Measurements from ENCODE around the gene KIF5C.

Gene KIF5C

DNA sequence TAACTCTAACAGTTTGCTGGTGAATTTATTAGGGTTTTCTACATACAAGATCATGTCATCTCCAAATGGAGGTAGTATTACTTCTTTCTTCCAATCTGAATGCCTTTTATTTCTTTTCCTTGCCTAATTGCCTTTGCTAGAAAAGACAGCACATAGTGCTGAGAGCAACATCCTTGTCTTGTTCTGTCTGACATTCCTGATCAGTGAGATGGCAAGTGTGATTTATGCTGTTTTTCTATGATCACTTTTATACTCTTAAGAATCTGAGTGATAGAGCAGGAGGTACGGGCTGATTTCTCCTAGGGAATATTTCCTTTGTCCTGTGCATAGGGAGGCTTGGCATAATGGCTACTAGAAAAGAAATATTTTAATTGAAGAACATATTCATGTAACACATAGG lies 180.7 kb downstream of the KIF5C start:
- Histone ChIP-seq H4K91ac (ENCODE audit: low read depth, low read length, poor library complexity) (no peak overlapping the region), H3K4me2 (ENCODE audit: insufficient read depth, low read length, poor library complexity, severe bottlenecking) (no peak overlapping the region), H2BK12ac (ENCODE audit: low read length) (no peak overlapping the region), H3K9me3 (replicated peaks in 1 of 2; ENCODE audit: control insufficient read depth in 2 of 2, insufficient read depth in 1 of 2, low read depth in 1 of 2, low read length in 2 of 2) (no peaks in the 10 kb centered on the region), H2BK5ac (ENCODE audit: low read length) (no peak overlapping the region), H3K4me1 (ENCODE audit: control insufficient read depth in 2 of 2, insufficient read depth in 1 of 2, low read depth in 1 of 2, low read length in 2 of 2) (no peaks in the 10 kb centered on the region), H3K18ac (ENCODE audit: low read length) (no peak overlapping the region), H3K27ac (replicated peaks; ENCODE audit: low read length) (no peak overlapping the region), H2BK120ac (ENCODE audit: low read depth, low read length) (no peak overlapping the region), H3K27me3 (ENCODE audit: control insufficient read depth in 3 of 3, insufficient read depth in 3 of 3, low read depth in 1 of 3, low read length in 3 of 3) (peaks cover 0 to 22% (median 0%) of the 10 kb centered on the region in 3 experiments), H4K8ac (ENCODE audit: low read depth, low read length) (no peak overlapping the region), H3K23ac (ENCODE audit: low read depth, low read length, poor library complexity) (no peak overlapping the region), H3K4ac (ENCODE audit: low read length) (no peak overlapping the region), H3K14ac (ENCODE audit: low read length) (no peak overlapping the region), H2BK15ac (ENCODE audit: low read length) (no peak overlapping the region), H3K4me3 (ENCODE audit: low read length in 2 of 2) (no peak overlapping the region), H3K79me1 (ENCODE audit: low read depth, low read length) (no peaks in the 10 kb centered on the region), H2AFZ (ENCODE audit: low read length) (no peak overlapping the region), H2AK5ac (ENCODE audit: low read depth, low read length) (no peak overlapping the region), H3K36me3 (replicated peaks in 1 of 2; ENCODE audit: control insufficient read depth in 2 of 2, insufficient read depth in 2 of 2, low read length in 2 of 2) (no peaks in the 10 kb centered on the region), H3K9ac (ENCODE audit: low read depth, low read length, poor library complexity) (no peak overlapping the region)
- WGBS, 2 donors (ENCODE audit: extremely low coverage in 2 of 2, insufficient read length in 2 of 2, insufficient replicate concordance in 1 of 2) = no CpG with 5 or more reads among the region's 1 CpG
- no peak for DNase-seq (ENCODE audit: low spot score)

- Histone ChIP-seq H3K36me3 (replicated peaks in 1 of 2; ENCODE audit: control insufficient read depth in 2 of 2, insufficient read depth in 2 of 2, low read length in 2 of 2) (no peaks in the 10 kb centered on the region), H2BK120ac (ENCODE audit: low read depth, low read length) (no peak overlapping the region), H2BK12ac (ENCODE audit: low read length) (no peak overlapping the region), H3K27me3 (ENCODE audit: control insufficient read depth in 3 of 3, insufficient read depth in 3 of 3, low read depth in 1 of 3, low read length in 3 of 3) (peaks cover 0 to 22% (median 0%) of the 10 kb centered on the region in 3 experiments), H2AK5ac (ENCODE audit: low read depth, low read length) (no peak overlapping the region), H4K8ac (ENCODE audit: low read depth, low read length) (no peak overlapping the region), H3K4me2 (ENCODE audit: insufficient read depth, low read length, poor library complexity, severe bottlenecking) (no peak overlapping the region), H3K4ac (ENCODE audit: low read length) (no peak overlapping the region), H3K9me3 (replicated peaks in 1 of 2; ENCODE audit: control insufficient read depth in 2 of 2, insufficient read depth in 1 of 2, low read depth in 1 of 2, low read length in 2 of 2) (no peaks in the 10 kb centered on the region), H3K23ac (ENCODE audit: low read depth, low read length, poor library complexity) (no peak overlapping the region), H3K14ac (ENCODE audit: low read length) (no peak overlapping the region), H2AFZ (ENCODE audit: low read length) (no peak overlapping the region), H3K18ac (ENCODE audit: low read length) (no peak overlapping the region), H2BK5ac (ENCODE audit: low read length) (no peak overlapping the region), H3K4me3 (ENCODE audit: low read length in 2 of 2) (no peak overlapping the region), H2BK15ac (ENCODE audit: low read length) (no peak overlapping the region), H3K4me1 (ENCODE audit: control insufficient read depth in 2 of 2, insufficient read depth in 1 of 2, low read depth in 1 of 2, low read length in 2 of 2) (no peaks in the 10 kb centered on the region), H3K27ac (replicated peaks; ENCODE audit: low read length) (no peak overlapping the region), H3K79me1 (ENCODE audit: low read depth, low read length) (no peaks in the 10 kb centered on the region), H4K91ac (ENCODE audit: low read depth, low read length, poor library complexity) (no peak overlapping the region), H3K9ac (ENCODE audit: low read depth, low read length, poor library complexity) (no peak overlapping the region)
- DNase-seq (ENCODE audit: low spot score) = no peak
- no CpG with 5 or more reads among the region's 6 CpGs for WGBS, 2 donors (ENCODE audit: extremely low coverage in 2 of 2, insufficient read length in 2 of 2, insufficient replicate concordance in 1 of 2)
These were observed 181.7 kb downstream of the KIF5C start for GRCh38 chr2:149056541-149057255.

DNA sequence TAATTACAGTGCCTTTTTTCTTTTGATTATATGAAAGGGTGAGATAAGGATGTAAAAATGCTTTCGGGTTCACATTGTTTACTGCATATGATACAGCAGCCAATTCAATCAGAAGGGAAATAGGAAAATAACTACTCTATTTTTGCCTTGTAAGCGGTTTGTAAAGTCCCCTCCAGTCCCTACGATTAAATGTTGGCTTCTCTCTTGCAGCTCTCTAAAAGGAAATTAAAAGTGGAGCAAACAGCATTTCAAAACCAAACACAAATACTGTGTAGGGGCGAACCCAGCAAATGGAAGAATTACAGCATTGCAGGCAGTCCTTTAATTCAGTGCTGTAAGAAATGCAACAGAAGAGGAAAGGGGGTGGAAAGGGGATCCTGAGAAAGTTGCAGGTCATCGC lies 182.4 kb downstream of the KIF5C start:
- H2BK12ac ChIP-seq (ENCODE audit: low read length) = no peak overlapping the region
- H4K8ac ChIP-seq (ENCODE audit: low read depth, low read length) = no peak overlapping the region
- H3K27me3 ChIP-seq (ENCODE audit: control insufficient read depth in 3 of 3, insufficient read depth in 3 of 3, low read depth in 1 of 3, low read length in 3 of 3) = peaks cover 0 to 22% (median 0%) of the 10 kb centered on the region in 3 experiments
- H3K36me3 ChIP-seq (replicated peaks in 1 of 2; ENCODE audit: control insufficient read depth in 2 of 2, insufficient read depth in 2 of 2, low read length in 2 of 2) = no peaks in the 10 kb centered on the region
- DNase-seq (ENCODE audit: low spot score) = no peak
- H3K23ac ChIP-seq (ENCODE audit: low read depth, low read length, poor library complexity) = no peak overlapping the region
- no CpG with 5 or more reads among the region's 5 CpGs for WGBS, 2 donors (ENCODE audit: extremely low coverage in 2 of 2, insufficient read length in 2 of 2, insufficient replicate concordance in 1 of 2)
- H2AK5ac ChIP-seq (ENCODE audit: low read depth, low read length) = no peak overlapping the region
- no peak overlapping the region for H2BK120ac ChIP-seq (ENCODE audit: low read depth, low read length)
- no peaks in the 10 kb centered on the region for H3K79me1 ChIP-seq (ENCODE audit: low read depth, low read length)
- H2AFZ ChIP-seq (ENCODE audit: low read length) = no peak overlapping the region
- no peak overlapping the region for H3K4me3 ChIP-seq (ENCODE audit: low read length in 2 of 2)
- no peak overlapping the region for H3K14ac ChIP-seq (ENCODE audit: low read length)
- H3K9me3 ChIP-seq (replicated peaks in 1 of 2; ENCODE audit: control insufficient read depth in 2 of 2, insufficient read depth in 1 of 2, low read depth in 1 of 2, low read length in 2 of 2) = no peaks in the 10 kb centered on the region
- no peaks in the 10 kb centered on the region for H3K4me1 ChIP-seq (ENCODE audit: control insufficient read depth in 2 of 2, insufficient read depth in 1 of 2, low read depth in 1 of 2, low read length in 2 of 2)
- H4K91ac ChIP-seq (ENCODE audit: low read depth, low read length, poor library complexity) = no peak overlapping the region
- H3K4ac ChIP-seq (ENCODE audit: low read length) = no peak overlapping the region
- no peak overlapping the region for H3K18ac ChIP-seq (ENCODE audit: low read length)
- no peak overlapping the region for H2BK15ac ChIP-seq (ENCODE audit: low read length)
- no peak overlapping the region for H3K4me2 ChIP-seq (ENCODE audit: insufficient read depth, low read length, poor library complexity, severe bottlenecking)
- no peak overlapping the region for H2BK5ac ChIP-seq (ENCODE audit: low read length)
- H3K9ac ChIP-seq (ENCODE audit: low read depth, low read length, poor library complexity) = no peak overlapping the region
- no peak overlapping the region for H3K27ac ChIP-seq (replicated peaks; ENCODE audit: low read length)

DNA sequence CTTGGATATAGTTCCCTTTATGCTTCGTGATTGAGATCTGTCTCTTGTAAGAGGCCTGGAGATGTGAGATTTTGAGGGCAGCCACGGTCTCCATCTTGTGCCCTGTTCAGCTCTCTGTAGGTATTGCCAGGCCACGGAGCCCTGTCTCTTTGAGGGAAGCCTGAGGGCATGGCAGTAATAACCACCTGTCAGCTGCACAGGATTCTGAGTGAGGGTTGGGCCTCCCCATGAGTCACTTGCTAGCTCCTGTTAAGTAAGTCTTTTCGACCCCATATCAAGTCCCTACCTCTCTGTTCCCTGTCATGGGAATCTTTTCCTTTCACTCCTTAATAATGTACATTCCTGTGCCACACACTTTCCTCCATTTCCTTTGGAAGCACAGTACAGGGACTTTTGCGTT lies 183.9 kb downstream of the KIF5C start:
- no peak overlapping the region for H3K27ac ChIP-seq (replicated peaks; ENCODE audit: low read length)
- DNase-seq (ENCODE audit: low spot score) = no peak
- WGBS, 2 donors (ENCODE audit: extremely low coverage in 2 of 2, insufficient read length in 2 of 2, insufficient replicate concordance in 1 of 2) = no CpG with 5 or more reads among the region's 5 CpGs

More for the DNA sequence above, 183.9 kb downstream of the KIF5C start:
- peak overlapping the region; percentile 36 for H3K9ac ChIP-seq (ENCODE audit: low read depth, low read length, poor library complexity)
- H3K18ac ChIP-seq (ENCODE audit: low read length) = no peak overlapping the region
- no peak overlapping the region for H2AK5ac ChIP-seq (ENCODE audit: low read depth, low read length)
- no peak overlapping the region for H3K4me2 ChIP-seq (ENCODE audit: insufficient read depth, low read length, poor library complexity, severe bottlenecking)
- no peak overlapping the region for H3K4me3 ChIP-seq (ENCODE audit: low read length in 2 of 2)
- no peak overlapping the region for H2AFZ ChIP-seq (ENCODE audit: low read length)
- peak overlapping the region; percentile 42 for H4K91ac ChIP-seq (ENCODE audit: low read depth, low read length, poor library complexity)
- no peak overlapping the region for H2BK15ac ChIP-seq (ENCODE audit: low read length)
- no peak overlapping the region for H3K4ac ChIP-seq (ENCODE audit: low read length)
- H3K9me3 ChIP-seq (replicated peaks in 1 of 2; ENCODE audit: control insufficient read depth in 2 of 2, insufficient read depth in 1 of 2, low read depth in 1 of 2, low read length in 2 of 2) = no peaks in the 10 kb centered on the region
- H3K4me1 ChIP-seq (ENCODE audit: control insufficient read depth in 2 of 2, insufficient read depth in 1 of 2, low read depth in 1 of 2, low read length in 2 of 2) = no peaks in the 10 kb centered on the region
- no peaks in the 10 kb centered on the region for H3K36me3 ChIP-seq (replicated peaks in 1 of 2; ENCODE audit: control insufficient read depth in 2 of 2, insufficient read depth in 2 of 2, low read length in 2 of 2)
- no peak overlapping the region for H2BK12ac ChIP-seq (ENCODE audit: low read length)
- no peak overlapping the region for H3K14ac ChIP-seq (ENCODE audit: low read length)
- no peak overlapping the region for H4K8ac ChIP-seq (ENCODE audit: low read depth, low read length)
- H2BK5ac ChIP-seq (ENCODE audit: low read length) = no peak overlapping the region
- H2BK120ac ChIP-seq (ENCODE audit: low read depth, low read length) = no peak overlapping the region
- H3K79me1 ChIP-seq (ENCODE audit: low read depth, low read length) = no peaks in the 10 kb centered on the region
- no peak overlapping the region for H3K23ac ChIP-seq (ENCODE audit: low read depth, low read length, poor library complexity)
- peaks cover 0 to 22% (median 0%) of the 10 kb centered on the region in 3 experiments for H3K27me3 ChIP-seq (ENCODE audit: control insufficient read depth in 3 of 3, insufficient read depth in 3 of 3, low read depth in 1 of 3, low read length in 3 of 3)
